Nephron (organoid): ENCODE data around the gene CNTN4.

ENCODE experiments used
- H3K27ac Mint-ChIP-seq, 3 experiments: 2 replicates each; pipeline ENCODE4 v1.8.0; 2020; ENCODE audit warnings: mixed read lengths in 3 of 3, mild to moderate bottlenecking in 2 of 3, moderate library complexity in 1 of 3
- H3K27me3 Mint-ChIP-seq: 2 replicates; pipeline ENCODE4 v1.8.0; 2021; ENCODE audit warnings: low read depth, mild to moderate bottlenecking, moderate library complexity, mixed read lengths
- H3K36me3 Mint-ChIP-seq: 2 replicates; pipeline ENCODE4 v1.8.0; 2020; ENCODE audit warnings: low read depth, mixed read lengths
- H3K4me1 Mint-ChIP-seq: 2 replicates; pipeline ENCODE4 v1.8.0; 2020; ENCODE audit warnings: mixed read lengths
- H3K4me3 Mint-ChIP-seq, 3 experiments: 2 replicates each; pipeline ENCODE4 v1.8.0; 2020; ENCODE audit warnings: mild to moderate bottlenecking in 3 of 3, mixed read lengths in 3 of 3, moderate library complexity in 2 of 3
- H3K9me3 Mint-ChIP-seq: 2 replicates; pipeline ENCODE4 v1.8.0; 2020; ENCODE audit warnings: mixed read lengths
- CTCF ChIP-seq, 3 experiments: fragments of 200-600 bp; sonication (generic); IDR thresholded peaks; one replicate each; pipeline ENCODE4 v1.5.0; 2021; ENCODE audit warnings: antibody characterized with exemption in 3 of 3; ENCODE audit not compliant: unreplicated experiment in 3 of 3

The CNTN4 gene

GRCh38 chr3:2706836-2707210 is 608.2 kb downstream of the CNTN4 start:
- TF ChIP-seq CTCF (IDR thresholded peaks at IDR 0.05; ENCODE audit: unreplicated experiment in 3 of 3), result no peak
- no peaks in the 10 kb centered on the region for H3K9me3 Mint-ChIP-seq
- H3K27me3 Mint-ChIP-seq, result no peaks in the 10 kb centered on the region
- H3K4me1 Mint-ChIP-seq, result no peaks in the 10 kb centered on the region
- H3K27ac Mint-ChIP-seq, result no peak overlapping the region
- no peaks in the 10 kb centered on the region for H3K36me3 Mint-ChIP-seq
- no peak overlapping the region for H3K4me3 Mint-ChIP-seq

GRCh38 chr3:2711081-2711480 is 612.4 kb downstream of the CNTN4 start:
- H3K4me3 Mint-ChIP-seq, result no peak overlapping the region
- H3K4me1 Mint-ChIP-seq, result no peaks in the 10 kb centered on the region
- H3K9me3 Mint-ChIP-seq, result no peaks in the 10 kb centered on the region
- H3K36me3 Mint-ChIP-seq, result no peaks in the 10 kb centered on the region
- H3K27me3 Mint-ChIP-seq, result no peaks in the 10 kb centered on the region
- no peak for TF ChIP-seq CTCF (IDR thresholded peaks at IDR 0.05; ENCODE audit: unreplicated experiment in 3 of 3)
- no peak overlapping the region for H3K27ac Mint-ChIP-seq

GRCh38 chr3:2713923-2714322 is 615.3 kb downstream of the CNTN4 start:
- H3K9me3 Mint-ChIP-seq, result no peaks in the 10 kb centered on the region

GRCh38 chr3:2714834-2715233 is 616.2 kb downstream of the CNTN4 start:
- H3K36me3 Mint-ChIP-seq, result no peaks in the 10 kb centered on the region
- no peak overlapping the region for H3K4me3 Mint-ChIP-seq
- H3K27ac Mint-ChIP-seq, result no peak overlapping the region
- H3K9me3 Mint-ChIP-seq, result no peaks in the 10 kb centered on the region
- TF ChIP-seq CTCF (IDR thresholded peaks at IDR 0.05; ENCODE audit: unreplicated experiment in 3 of 3), result no peak
- no peaks in the 10 kb centered on the region for H3K27me3 Mint-ChIP-seq
- no peaks in the 10 kb centered on the region for H3K4me1 Mint-ChIP-seq

More at GRCh38 chr3:2713923-2714322, 615.3 kb downstream of the CNTN4 start:
- H3K4me3 Mint-ChIP-seq, result no peak overlapping the region
- TF ChIP-seq CTCF (IDR thresholded peaks at IDR 0.05; ENCODE audit: unreplicated experiment in 3 of 3), result peak in 2 of 3 experiments; percentile 19 to 28
- H3K36me3 Mint-ChIP-seq, result no peaks in the 10 kb centered on the region
- H3K27me3 Mint-ChIP-seq, result no peaks in the 10 kb centered on the region
- H3K27ac Mint-ChIP-seq, result no peak overlapping the region
- H3K4me1 Mint-ChIP-seq, result no peaks in the 10 kb centered on the region

- Mint-ChIP-seq H3K4me1 (peaks cover 31% of the 10 kb centered on the region), H3K27ac (peak overlapping the region; percentile 73 to 96 (median 88)), H3K27me3 (no peaks in the 10 kb centered on the region), H3K9me3 (no peaks in the 10 kb centered on the region), H3K36me3 (no peaks in the 10 kb centered on the region), H3K4me3 (peak overlapping the region in 1 of 3 experiments; percentile 26)
- TF ChIP-seq CTCF (IDR thresholded peaks at IDR 0.05; ENCODE audit: unreplicated experiment in 3 of 3), result no peak
These were observed 628.4 kb downstream of the CNTN4 start for GRCh38 chr3:2727101-2727500.

- Mint-ChIP-seq H3K9me3 (no peaks in the 10 kb centered on the region), H3K27me3 (no peaks in the 10 kb centered on the region)
These were observed 629.1 kb downstream of the CNTN4 start for GRCh38 chr3:2727610-2728318.

More at GRCh38 chr3:2727610-2728318, 629.1 kb downstream of the CNTN4 start:
- no peaks in the 10 kb centered on the region for H3K36me3 Mint-ChIP-seq
- TF ChIP-seq CTCF (IDR thresholded peaks at IDR 0.05; ENCODE audit: unreplicated experiment in 3 of 3), result no peak
- H3K4me3 Mint-ChIP-seq, result peak overlapping the region in 2 of 3 experiments; percentile 13 to 26
- peaks cover 31% of the 10 kb centered on the region for H3K4me1 Mint-ChIP-seq
- H3K27ac Mint-ChIP-seq, result peak overlapping the region; percentile 73 to 96 (median 88)
